Activated CD4-positive, alpha-beta T cell treated with anti-CD3 and anti-CD28 coated beads for 1 hour (primary cell): ENCODE results near the gene PITPNM1.
"Not testable (repeated sequence)": the region's sequence is repeated elsewhere in the genome, so short reads cannot be mapped to it uniquely, and the experiment has no call there.

Source experiments
- DNase-seq: peaks from one replicate; pipeline ENCODE4 v3.0.0-alpha.2; 2020

The PITPNM1 gene

DNA sequence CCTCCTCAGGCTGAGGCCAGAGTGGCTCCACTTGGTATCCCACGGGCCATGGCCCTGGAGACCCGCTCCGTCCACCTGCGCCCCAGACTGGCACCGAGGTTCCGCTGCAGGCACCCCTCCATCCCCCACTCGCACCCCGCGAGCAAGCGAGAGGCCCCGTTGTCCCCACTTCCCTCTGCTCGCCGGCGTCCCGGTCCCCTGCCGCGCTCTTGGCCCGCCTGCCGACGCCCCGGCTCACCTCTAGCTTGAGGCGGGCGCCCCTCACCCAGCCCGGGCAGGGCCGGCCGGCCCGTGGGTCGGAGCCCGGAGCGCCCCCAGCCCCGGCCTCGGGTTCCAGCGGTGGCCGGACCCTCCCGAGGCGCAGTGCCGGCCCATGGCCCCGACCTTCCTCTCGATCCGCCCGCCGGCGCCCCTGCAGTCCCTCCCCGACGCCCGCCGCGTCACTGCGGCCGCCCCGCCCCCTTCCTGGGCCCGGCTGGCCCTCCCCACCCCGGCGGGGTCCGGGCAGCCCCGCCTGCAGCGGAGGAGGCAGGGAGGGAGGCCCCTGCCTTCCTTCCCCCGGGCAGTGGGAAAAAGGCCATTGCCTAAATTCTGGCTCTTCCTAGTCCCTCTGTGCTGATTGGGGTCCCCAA lies at the start of gene PITPNM1:
Gene PITPNM1 (minus strand): TSS at position 414 of the 632 bp plus-strand sequence. CDS start 1,183 bp downstream, outside the sequence.
- peak; percentile 59 for DNase-seq

GRCh38 chr11:67551697-67552096 lies 46.5 kb upstream of the PITPNM1 start:
- not testable (repeated sequence) for DNase-seq

DNA sequence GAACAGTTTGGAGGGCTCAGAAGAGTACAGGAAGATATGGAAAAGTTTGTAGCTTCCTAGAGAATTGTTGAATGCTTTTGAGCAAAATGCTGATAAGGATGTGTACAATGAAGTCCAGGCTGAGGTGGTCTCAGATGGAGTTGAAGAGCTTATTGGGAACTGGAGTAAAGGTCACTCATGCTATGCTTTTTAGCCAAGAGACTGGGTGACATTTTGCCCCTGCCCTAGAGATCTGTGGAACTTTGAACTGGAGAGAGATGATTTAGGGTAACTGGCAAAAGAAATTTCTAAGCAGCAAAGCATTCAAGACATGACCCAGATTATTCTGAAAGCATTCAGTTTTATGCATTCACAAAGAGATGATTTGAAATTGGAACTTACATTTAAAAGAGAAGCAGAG lies 46.0 kb upstream of the PITPNM1 start:
- DNase-seq: no peak

DNA sequence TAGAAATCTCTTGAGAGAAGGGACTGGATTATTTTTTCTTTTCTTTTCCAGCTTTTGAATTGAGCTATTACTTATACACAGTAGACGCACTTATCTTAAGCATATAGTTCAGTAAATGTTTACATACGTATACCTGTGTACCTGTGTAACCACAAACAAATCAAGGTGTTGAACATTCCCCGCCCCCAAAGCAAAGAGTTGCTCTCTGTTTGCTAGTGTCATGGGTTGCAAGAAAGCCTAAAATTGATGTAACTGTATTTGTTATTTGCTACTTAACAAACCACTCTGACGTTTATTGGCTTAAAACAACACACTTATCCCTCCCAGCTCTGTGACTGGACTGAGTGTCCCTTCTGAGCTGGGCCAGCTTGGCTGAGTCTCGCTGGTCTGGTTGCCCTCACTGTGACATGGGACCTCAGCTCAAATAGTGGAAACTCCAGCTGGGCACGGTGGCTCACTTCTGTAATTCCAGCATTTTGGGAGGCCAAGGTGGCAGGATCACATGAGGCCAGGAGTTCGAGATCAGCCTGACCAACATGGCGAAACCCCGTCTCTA lies 43.5 kb upstream of the PITPNM1 start:
- DNase-seq: no peak

DNA sequence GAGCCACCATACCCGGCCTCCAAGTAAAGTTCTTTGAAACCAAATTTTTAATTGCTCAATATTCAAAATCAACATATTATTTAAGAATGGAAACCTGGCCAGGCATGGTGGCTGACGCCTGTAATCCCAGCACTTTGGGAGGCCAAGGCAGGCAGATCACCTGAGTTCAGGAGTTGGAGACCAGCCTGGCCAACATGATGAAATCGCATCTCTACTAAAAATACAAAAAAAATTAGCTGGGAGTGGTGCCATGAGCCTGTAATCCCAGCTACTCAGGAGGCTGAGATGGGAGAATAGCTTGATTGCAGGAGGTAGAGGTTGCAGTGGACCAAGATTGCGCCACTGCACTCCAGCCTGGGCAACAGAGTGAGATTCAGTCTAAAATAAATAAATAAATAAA lies 42.9 kb upstream of the PITPNM1 start:
- not testable (repeated sequence) for DNase-seq

DNA sequence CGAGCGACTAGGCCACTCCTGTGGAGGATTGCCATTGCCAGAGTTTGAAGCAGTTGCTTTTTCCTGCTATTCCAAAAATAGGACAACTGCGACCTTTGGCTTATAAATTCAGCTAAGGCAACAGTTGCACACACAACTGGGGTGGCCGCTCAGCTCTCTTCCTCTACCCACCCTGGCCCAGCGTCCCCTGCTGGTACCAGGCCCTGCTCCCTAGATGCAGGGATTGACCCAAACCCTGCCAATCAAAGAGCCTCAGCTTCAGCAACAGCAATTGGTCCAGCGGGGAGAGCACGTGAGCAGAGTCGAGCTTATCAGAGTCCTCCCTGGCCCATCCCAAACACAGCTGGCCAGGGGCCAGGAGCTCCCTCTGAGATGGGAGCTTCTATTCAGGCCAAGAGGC lies 40.1 kb upstream of the PITPNM1 start:
- no peak for DNase-seq

- no peak for DNase-seq
Observed at GRCh38 chr11:67544616-67545242, 39.6 kb upstream of the PITPNM1 start.

GRCh38 chr11:67543585-67543984 lies 38.4 kb upstream of the PITPNM1 start:
- no peak for DNase-seq

GRCh38 chr11:67542971-67543370 lies 37.8 kb upstream of the PITPNM1 start:
- no peak for DNase-seq

DNA sequence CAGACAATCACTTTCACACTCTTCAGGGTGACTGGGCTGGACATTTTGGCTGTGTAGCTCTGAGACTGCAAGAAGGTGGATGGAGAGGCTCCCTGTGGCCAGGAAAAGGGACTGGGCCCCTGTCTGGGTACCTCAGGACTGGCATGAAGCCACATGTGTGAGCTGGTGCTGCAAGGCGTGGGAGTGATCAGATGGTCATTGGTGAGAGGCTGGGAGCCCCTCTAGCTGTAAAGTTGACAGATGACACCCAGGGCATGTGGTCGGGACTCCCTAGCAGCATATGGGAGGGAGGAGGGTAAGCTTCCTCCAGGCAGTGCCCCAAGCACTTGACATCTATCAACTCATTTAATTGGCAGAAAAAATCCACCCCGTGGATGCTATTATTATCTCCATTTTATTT lies 37.0 kb upstream of the PITPNM1 start:
- DNase-seq: no peak

DNA sequence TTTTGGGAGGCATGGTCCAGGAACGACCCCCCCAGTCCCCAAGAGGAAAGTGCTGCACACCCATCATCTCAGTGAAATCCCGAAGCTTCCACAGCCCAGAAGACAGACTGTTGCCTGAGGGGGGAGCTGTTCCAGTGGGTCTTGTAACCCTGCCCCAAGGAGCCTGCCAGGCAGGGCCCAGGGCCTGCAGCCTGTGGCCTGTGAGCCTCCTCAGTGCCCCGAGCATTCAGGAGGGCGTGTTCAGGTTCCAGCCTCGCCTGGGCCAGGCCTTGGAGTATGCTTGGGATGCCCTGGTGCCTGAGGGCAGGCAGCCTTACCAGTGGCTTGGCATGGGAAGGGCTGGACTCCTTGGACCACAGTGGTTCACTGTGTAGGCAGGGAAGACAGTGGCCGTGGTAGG lies 36.0 kb upstream of the PITPNM1 start:
- DNase-seq: no peak

GRCh38 chr11:67539550-67539949 lies 34.4 kb upstream of the PITPNM1 start:
- no peak for DNase-seq

DNA sequence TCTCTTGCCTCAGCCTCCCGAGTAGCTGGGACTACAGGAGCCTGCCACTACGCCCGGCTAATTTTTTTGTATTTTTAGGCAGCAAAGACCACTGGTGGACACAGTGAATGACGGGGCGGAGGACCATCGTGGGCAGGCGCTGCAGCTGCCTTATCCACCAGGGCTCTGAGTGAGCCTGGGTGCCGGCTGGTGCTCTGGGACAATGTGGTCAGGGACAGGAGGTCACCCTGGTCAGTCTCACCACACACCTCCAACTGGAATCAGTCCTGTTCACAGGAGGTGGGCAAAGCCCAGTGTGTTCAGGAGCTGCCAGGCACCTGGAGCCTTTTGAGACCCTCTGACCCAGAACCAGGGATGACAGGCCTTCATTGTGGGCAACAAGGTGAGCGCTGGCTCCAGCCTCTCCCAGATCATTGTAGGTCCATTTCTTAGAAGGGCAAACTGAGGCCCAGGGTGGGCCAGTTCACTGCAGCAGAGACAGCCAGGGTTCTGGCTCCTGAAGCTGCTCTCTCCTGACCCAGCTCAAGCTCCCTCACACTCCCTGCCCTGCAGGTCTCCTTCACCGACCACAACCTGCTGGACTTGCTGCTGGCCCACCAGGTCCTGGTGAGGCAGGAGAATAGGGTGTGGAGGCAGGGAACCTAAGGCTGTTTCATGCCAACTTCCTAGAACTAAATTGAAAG lies 33.8 kb upstream of the PITPNM1 start:
- no peak for DNase-seq

DNA sequence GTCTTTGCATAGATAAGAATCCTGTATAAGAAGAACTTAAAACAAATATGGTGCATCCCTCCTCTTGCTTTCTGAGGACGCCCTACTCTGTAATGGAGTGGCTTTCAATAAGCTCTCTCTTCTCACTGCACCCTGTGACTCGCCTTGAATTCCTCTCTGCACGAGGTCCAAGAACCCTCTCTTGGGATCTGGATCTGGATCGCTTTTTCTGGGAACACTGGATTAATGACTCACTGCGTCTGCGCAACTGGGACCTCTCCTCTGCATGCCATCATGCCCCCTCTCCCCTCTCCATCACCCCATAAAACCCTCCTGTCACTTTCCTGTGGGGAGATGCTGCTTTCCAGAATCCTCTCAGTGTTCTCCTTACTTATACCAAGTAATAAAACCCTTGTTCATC lies 33.1 kb upstream of the PITPNM1 start:
- no peak for DNase-seq

DNA sequence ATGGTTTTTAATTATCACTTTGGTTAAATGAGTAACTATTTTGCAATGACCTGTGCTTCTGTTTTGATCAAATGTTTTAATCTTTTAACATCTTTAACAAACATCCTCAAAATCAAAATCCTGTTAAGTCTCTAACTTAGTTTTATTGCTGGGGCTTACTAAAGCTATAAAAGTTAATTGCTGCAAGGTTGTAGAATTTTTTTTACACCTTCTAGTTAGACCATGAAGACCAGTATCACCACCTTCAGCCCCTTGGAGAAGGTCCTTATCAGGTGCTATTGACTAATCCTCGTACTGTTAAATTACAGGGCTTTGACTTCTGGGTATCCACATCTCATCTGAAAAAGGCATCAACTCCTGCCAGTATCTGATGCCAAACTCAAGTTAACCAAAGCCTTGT lies 30.4 kb upstream of the PITPNM1 start:
- DNase-seq: no peak

DNA sequence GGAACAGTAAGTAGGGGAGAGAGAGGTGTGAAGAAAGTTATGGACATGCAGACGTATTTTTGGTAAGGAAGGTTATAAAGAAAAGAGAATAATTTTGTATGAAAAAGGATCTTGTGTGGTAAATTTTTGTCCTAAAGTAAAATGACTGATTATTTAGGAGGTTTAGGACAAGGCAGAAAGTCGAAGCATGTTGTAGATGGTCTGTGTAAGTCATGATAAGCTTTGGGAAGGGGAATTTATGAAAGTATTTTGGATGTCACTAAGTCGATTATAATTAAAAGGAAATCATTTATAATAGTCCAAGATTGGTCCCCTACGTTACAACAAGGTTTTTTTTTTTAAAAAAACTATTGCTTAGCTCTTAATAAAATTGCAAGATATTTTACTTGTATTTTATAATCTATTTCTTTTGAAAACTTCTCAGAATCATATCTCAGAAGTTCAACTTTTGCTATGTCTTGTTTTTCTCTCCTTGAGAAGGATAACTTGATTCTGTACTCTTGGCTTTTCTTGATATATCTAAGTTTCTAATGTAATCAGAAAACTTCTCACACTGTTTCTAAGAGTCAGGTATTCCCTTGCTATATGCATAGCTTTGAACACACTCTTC lies 29.0 kb upstream of the PITPNM1 start:
- no peak for DNase-seq

- no peak for DNase-seq
Observed at GRCh38 chr11:67532889-67533288, 27.7 kb upstream of the PITPNM1 start.

- DNase-seq: no peak
Observed at GRCh38 chr11:67530282-67530592, 25.1 kb upstream of the PITPNM1 start.

DNA sequence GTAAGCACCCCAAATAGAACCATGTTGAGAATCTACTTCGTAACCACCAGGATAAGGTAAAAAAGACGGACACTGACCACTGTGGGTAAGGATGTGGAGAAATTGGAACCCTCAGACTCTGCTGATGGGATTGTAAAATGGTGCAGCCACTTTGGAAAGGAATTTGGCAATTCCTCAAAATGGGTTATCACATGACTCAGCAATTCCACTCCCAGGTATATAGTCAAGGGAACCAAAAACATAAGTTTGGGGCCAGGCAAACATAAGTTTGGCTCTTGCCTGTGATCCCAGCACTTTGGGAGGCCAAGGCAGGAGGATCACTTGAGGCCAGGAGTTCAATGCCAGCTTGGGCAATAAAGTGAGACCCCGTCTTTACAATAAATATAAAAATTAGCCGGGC lies 23.2 kb upstream of the PITPNM1 start:
- DNase-seq: no peak

DNA sequence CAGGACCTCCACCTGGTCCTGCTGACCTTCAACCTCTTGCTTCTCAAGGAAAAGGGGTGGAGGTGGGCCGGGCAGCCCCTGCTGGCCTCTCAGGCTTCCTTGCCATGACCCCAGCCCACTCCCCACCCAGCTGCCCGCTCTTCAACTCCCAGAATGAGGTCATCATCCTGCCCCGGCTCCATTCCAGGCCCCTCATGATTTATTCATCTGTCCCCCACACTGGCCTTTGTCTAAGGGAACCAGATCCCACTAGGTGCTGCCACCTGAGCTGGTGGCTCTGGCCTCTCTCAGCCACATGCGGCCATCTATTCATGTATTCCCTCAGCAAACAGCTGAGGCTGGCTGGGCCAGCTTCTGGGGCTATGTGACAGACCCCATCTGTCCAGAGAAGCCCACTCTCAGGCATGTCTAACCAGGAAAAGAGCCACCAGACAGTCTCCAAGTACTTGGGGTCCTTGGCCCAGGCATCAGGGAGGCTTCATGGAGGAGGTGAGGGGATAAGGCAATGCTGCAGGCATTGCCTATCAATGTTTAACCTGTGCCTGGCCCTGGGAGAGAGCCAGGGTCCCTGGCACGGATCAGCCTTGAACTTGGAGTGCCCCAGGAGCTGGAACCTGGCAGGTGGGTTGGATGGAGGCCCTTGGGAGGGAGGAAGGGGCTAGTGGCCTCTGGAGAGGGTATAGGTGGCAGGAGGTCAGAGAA lies 20.3 kb upstream of the PITPNM1 start:
- no peak for DNase-seq

DNA sequence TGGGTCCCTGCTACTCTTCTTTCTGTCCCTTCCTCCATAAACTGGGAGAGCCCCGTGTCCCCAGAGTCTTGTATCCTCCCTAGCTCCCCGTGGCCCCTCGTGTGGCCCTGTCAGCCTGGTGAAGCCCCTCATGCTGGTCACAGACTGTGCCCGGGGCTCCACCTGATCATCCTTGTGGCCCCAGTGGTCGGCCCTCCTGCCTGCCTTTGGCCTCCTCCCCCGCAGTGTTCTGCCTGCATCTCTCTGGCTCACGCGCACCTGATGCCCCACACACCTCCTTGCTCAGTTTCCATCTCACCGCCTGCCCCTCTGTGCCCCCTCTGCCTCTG lies 19.3 kb upstream of the PITPNM1 start:
- no peak for DNase-seq

GRCh38 chr11:67523556-67524479 lies 18.7 kb upstream of the PITPNM1 start:
- no peak for DNase-seq
